ENCODE data around the gene QDPR. TPM values are rescaled to one million over a fixed set of nuclear protein-coding genes. Genes with fewer than 3 reads are reported as not detected.

QDPR gene
- total RNA-seq, 1 donor from 2014 or later = 22.6 TPM

DNA sequence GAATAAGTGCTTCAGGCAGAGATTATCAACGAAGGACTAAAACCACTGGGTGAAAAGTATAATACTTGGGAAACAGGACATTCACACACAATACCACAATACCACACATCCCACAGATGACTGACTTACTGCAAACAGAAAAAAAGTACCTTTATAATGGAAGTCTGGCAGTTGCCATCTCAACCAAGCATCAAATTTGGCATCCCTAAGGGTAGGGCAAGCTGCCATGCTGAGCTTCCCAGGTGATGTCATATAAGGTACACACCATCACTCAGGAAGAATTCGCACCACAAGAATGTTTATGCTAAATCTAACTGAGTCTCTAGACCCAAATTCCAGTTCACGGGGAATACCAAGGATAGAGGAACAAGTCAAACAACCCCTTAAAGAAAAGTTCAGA lies 9.1 kb downstream of the QDPR start:
- TF ChIP-seq, protein P1, sequence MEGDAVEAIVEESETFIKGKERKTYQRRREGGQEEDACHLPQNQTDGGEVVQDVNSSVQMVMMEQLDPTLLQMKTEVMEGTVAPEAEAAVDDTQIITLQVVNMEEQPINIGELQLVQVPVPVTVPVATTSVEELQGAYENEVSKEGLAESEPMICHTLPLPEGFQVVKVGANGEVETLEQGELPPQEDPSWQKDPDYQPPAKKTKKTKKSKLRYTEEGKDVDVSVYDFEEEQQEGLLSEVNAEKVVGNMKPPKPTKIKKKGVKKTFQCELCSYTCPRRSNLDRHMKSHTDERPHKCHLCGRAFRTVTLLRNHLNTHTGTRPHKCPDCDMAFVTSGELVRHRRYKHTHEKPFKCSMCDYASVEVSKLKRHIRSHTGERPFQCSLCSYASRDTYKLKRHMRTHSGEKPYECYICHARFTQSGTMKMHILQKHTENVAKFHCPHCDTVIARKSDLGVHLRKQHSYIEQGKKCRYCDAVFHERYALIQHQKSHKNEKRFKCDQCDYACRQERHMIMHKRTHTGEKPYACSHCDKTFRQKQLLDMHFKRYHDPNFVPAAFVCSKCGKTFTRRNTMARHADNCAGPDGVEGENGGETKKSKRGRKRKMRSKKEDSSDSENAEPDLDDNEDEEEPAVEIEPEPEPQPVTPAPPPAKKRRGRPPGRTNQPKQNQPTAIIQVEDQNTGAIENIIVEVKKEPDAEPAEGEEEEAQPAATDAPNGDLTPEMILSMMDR (IDR thresholded peaks at IDR 0.05; ENCODE audit: insufficient read depth, low read length, severe bottlenecking) = no peak
- no peaks in the 10 kb centered on the region for H3K27me3 ChIP-seq (ENCODE audit: control insufficient read depth, insufficient read depth, low read length)
- DNase-seq (ENCODE audit: low read depth) = peak; percentile 83
- H3K36me3 ChIP-seq (ENCODE audit: control insufficient read depth, insufficient read depth, low read length) = peaks cover 16% of the 10 kb centered on the region
- H3K4me3 ChIP-seq (ENCODE audit: low read depth, low read length) = no peak overlapping the region
- FAIRE-seq = no peak

DNA sequence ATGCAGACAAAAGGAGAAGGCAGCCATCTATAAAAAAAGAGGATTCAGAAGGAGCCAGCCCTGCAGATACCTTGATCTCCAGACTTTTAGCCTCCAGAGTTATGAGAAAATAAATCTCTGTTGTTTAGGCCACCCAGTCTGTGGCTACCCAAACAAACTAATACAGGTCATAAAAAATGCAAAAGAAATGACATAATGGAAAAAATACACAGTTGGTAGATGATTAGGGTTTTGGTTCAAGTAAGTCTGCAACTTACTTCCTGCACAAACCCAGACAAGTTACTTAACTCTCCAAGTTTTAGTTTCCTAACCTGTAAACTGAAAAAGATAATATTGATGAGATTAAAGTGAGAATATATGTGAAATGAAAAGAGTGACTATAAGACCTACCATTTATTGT lies 11.3 kb downstream of the QDPR start:
- DNase-seq (ENCODE audit: low read depth) = no peak
- TF ChIP-seq, protein P1 (IDR thresholded peaks at IDR 0.05; ENCODE audit: insufficient read depth, low read length, severe bottlenecking) = no peak
- Histone ChIP-seq H3K4me3 (ENCODE audit: low read depth, low read length) (no peak overlapping the region), H3K27me3 (ENCODE audit: control insufficient read depth, insufficient read depth, low read length) (no peaks in the 10 kb centered on the region), H3K36me3 (ENCODE audit: control insufficient read depth, insufficient read depth, low read length) (peaks cover 15% of the 10 kb centered on the region)
- FAIRE-seq = no peak

DNA sequence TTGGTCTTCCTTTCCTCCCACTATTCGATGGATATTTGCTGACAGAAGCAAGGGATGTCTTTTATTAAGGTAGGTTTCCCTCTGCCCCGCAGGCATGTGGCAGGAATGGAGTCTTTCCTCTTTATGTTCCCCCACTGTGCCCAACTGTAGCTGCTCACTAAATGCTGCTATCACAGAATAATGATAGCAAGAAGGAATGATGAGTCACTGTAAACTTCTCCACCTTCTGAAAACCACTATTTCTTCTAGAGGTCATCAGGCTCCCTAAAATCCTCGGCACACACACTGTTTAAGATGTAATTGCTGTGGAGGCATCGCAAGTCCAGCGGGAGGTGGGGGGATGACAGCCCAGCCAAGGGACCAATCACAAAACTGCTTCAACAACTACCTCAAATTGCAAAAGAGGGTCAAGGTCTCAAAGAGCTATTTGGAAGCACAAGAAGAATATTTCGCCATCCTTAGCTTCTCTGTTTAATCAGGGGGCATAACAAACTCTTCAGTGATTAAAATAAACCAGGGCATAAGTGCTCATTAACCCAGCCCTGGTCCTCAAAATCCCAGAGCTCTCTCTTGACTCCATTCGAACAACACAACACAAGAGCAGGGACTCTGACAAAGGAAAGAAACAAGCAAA lies 13.9 kb downstream of the QDPR start:
- Histone ChIP-seq H3K27me3 (ENCODE audit: control insufficient read depth, insufficient read depth, low read length) (no peaks in the 10 kb centered on the region), H3K36me3 (ENCODE audit: control insufficient read depth, insufficient read depth, low read length) (peaks cover 11% of the 10 kb centered on the region), H3K4me3 (ENCODE audit: low read depth, low read length) (no peak overlapping the region)
- FAIRE-seq (no peak), DNase-seq (ENCODE audit: low read depth) (no peak)
- TF ChIP-seq, protein P1 (IDR thresholded peaks at IDR 0.05; ENCODE audit: insufficient read depth, low read length, severe bottlenecking) = no peak

DNA sequence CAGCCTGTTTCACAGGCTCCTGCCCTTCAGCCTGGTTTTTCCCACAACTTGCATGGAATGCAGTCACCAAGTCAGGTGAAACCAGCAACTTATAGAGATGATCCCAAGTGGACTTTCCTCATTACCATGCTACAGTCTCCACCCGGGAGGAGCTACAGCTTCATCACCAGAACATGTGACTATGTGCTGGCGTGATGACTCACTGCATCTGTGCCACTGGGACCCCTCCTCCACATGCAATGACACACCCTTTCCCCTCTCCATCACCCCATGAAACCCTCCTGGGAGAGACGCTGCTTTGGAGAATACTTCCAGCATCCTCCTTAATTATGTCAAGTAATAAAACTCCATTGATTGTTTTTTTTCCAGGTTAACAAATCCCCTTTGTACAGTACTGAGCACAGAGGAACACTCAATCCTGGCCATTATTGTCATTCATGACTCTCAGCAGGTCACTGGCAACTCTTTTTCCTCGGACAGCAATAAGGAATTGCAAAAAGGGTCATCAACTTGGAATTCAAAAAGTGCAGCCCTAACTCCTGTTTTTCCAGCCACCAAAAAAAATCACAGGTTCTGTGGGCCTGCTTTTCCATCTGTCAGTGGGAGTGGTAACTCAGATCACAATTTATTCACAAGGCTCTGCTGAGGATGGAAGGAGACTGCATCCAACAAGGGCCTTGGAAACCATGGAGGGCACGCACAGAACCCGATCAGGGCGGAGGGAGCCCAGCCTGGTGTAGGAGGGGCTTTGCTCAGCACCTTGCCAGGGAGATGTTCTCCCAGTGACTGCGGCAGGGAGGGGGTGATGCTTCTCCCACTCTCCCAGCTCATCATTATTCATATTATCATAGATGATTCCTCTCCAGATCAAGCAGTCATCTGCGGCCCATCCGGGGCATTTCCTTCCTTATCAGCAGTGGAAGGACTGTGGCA lies 17.4 kb downstream of the QDPR start:
- TF ChIP-seq, protein P1 (IDR thresholded peaks at IDR 0.05; ENCODE audit: insufficient read depth, low read length, severe bottlenecking) = no peak
- Histone ChIP-seq H3K36me3 (ENCODE audit: control insufficient read depth, insufficient read depth, low read length) (peaks cover 4% of the 10 kb centered on the region), H3K4me3 (ENCODE audit: low read depth, low read length) (no peak overlapping the region), H3K27me3 (ENCODE audit: control insufficient read depth, insufficient read depth, low read length) (no peaks in the 10 kb centered on the region)
- FAIRE-seq = peak; percentile 64
- DNase-seq (ENCODE audit: low read depth) = peak; percentile 69

DNA sequence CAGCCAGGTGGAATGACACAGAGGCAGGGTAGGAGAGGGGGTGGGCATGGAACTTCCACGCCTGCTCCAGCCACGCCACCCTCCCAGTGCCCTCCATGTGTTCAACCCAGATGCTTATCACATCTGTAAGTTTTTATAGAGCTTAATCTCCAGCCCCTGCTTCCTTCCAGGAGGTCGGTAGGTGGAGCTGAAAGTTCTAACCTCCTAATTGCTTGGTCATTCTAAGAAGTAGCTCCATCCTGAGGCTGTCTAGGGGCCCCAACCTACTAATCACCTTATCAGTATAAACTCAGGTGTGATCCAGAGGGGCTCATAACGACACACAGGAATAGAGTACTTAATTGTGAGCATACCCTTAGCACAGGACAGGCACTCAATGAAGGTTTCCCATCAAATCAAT lies 18.3 kb downstream of the QDPR start:
- Histone ChIP-seq H3K4me3 (ENCODE audit: low read depth, low read length) (no peak overlapping the region), H3K27me3 (ENCODE audit: control insufficient read depth, insufficient read depth, low read length) (no peaks in the 10 kb centered on the region), H3K36me3 (ENCODE audit: control insufficient read depth, insufficient read depth, low read length) (peaks cover 6% of the 10 kb centered on the region)
- DNase-seq (ENCODE audit: low read depth) = no peak
- FAIRE-seq = no peak
- TF ChIP-seq, protein P1 (IDR thresholded peaks at IDR 0.05; ENCODE audit: insufficient read depth, low read length, severe bottlenecking) = no peak
